Neural cell (in vitro differentiated cells): ENCODE data around the gene FMNL1. TPM values are rescaled to one million over a fixed set of nuclear protein-coding genes. Genes with fewer than 3 reads are reported as not detected.

ENCODE experiments used
- H2AFZ ChIP-seq: fragments of 200-600, 300-800 bp; sonication (generic), shearing (Covaris generic); 2 replicates; pipeline ENCODE4 v1.6.0; 2014; ENCODE audit warnings: low read depth, mild to moderate bottlenecking, antibody characterized with exemption, low read length, moderate library complexity
- H3F3A ChIP-seq: fragments of 200-600 bp; shearing (Covaris generic); 2 replicates; pipeline ENCODE4 v1.6.1; 2016; ENCODE audit warnings: mild to moderate bottlenecking, moderate library complexity, mixed read lengths, antibody characterized with exemption, low read length; ENCODE audit not compliant: insufficient read depth, poor library complexity, severe bottlenecking
- H3K27ac ChIP-seq: fragments of 200-600, 300-800 bp; sonication (generic), shearing (Covaris generic); 2 replicates; pipeline ENCODE4 v1.5.1; 2014; ENCODE audit warnings: mild to moderate bottlenecking, low read length, moderate library complexity
- H3K27me3 ChIP-seq: fragments of 300-800, 200-600 bp; sonication (generic), shearing (Covaris generic); 2 replicates; pipeline ENCODE4 v1.6.0; 2014; ENCODE audit warnings: mild to moderate bottlenecking, low read depth, low read length, moderate library complexity; ENCODE audit not compliant: insufficient read depth
- H3K36me3 ChIP-seq: fragments of 300-800, 200-600 bp; sonication (generic), shearing (Covaris generic); 2 replicates; pipeline ENCODE4 v1.5.1; 2014; ENCODE audit warnings: mild to moderate bottlenecking, antibody characterized with exemption, low read length, moderate library complexity; ENCODE audit not compliant: insufficient read depth
- H3K4me2 ChIP-seq: fragments of 300-800, 200-600 bp; sonication (generic), shearing (Covaris generic); 2 replicates; pipeline ENCODE4 v1.6.0; 2014; ENCODE audit warnings: mild to moderate bottlenecking, low read length
- H3K4me3 ChIP-seq: fragments of 300-800, 200-600 bp; sonication (generic), shearing (Covaris generic); 2 replicates; pipeline ENCODE4 v1.5.1; 2014; ENCODE audit warnings: mild to moderate bottlenecking, low read length, moderate library complexity
- H3K79me2 ChIP-seq: fragments of 200-600 bp; shearing (Covaris generic); replicated peaks from 2 replicates; pipeline ENCODE4 v1.6.0; 2014; ENCODE audit warnings: mild to moderate bottlenecking, low read length, moderate library complexity; ENCODE audit not compliant: insufficient read depth
- H3K9ac ChIP-seq: fragments of 300-800, 200-600 bp; sonication (generic), shearing (Covaris generic); 2 replicates; pipeline ENCODE4 v1.6.1; 2016; ENCODE audit warnings: mild to moderate bottlenecking, low read length, mixed read lengths
- H3K9me2 ChIP-seq: fragments of 200-600 bp; shearing (Covaris generic); 2 replicates; pipeline ENCODE4 v1.6.1; 2016; ENCODE audit warnings: mild to moderate bottlenecking, low read length, mixed read lengths; ENCODE audit not compliant: insufficient read depth
- H3K9me3 ChIP-seq: fragments of 200-600, 300-800 bp; sonication (generic), shearing (Covaris generic); 2 replicates; pipeline ENCODE4 v1.6.1; 2016; ENCODE audit warnings: mild to moderate bottlenecking, mixed run types, low read length, moderate library complexity, mixed read lengths
- H4K20me1 ChIP-seq: fragments of 200-600 bp; shearing (Covaris generic); 2 replicates; pipeline ENCODE4 v1.6.1; 2016; ENCODE audit warnings: mild to moderate bottlenecking, mixed run types; ENCODE audit not compliant: insufficient read depth
- EP300 ChIP-seq: fragments of 450-650 bp; conservative IDR thresholded peaks from 2 replicates; pipeline ENCODE4 v1.6.1; 2014; ENCODE audit warnings: antibody characterized with exemption, mild to moderate bottlenecking, moderate library complexity; ENCODE audit not compliant: poor library complexity, severe bottlenecking
- MXI1 ChIP-seq: fragments of 450-650 bp; conservative IDR thresholded peaks from 2 replicates; pipeline ENCODE4 v1.6.1; 2014; ENCODE audit warnings: antibody characterized with exemption, mild to moderate bottlenecking; ENCODE audit not compliant: poor library complexity, severe bottlenecking
- POLR2AphosphoS5 ChIP-seq: IDR thresholded peaks from 2 replicates; pipeline ENCODE4 v1.6.1; 2012
- RAD21 ChIP-seq: fragments of 450-650 bp; conservative IDR thresholded peaks from 2 replicates; pipeline ENCODE4 v1.6.1; 2014; ENCODE audit warnings: antibody characterized with exemption, mild to moderate bottlenecking, moderate library complexity
- SMC3 ChIP-seq: fragments of 450-650 bp; conservative IDR thresholded peaks from 2 replicates; pipeline ENCODE4 v1.6.1; 2014; ENCODE audit warnings: antibody characterized with exemption, mild to moderate bottlenecking, moderate library complexity; ENCODE audit not compliant: poor library complexity
- polyA plus RNA-seq: library from polyadenylated mRNA; depleted of rRNA; stranded (reverse); fragments of >200 nt; gene quantifications from 2 replicates; pipeline ENCODE4 v1.2.3, GENCODE V29; 2014
- TF ChIP-seq, protein P1 (sequence below): fragments of 450-650 bp; IDR thresholded peaks from 2 replicates; pipeline ENCODE4 v1.5.1; 2014; ENCODE audit warnings: antibody characterized with exemption, mild to moderate bottlenecking, moderate library complexity; ENCODE audit not compliant: poor library complexity, severe bottlenecking
- TF ChIP-seq, protein P2 (sequence below): IDR thresholded peaks from 2 replicates; pipeline ENCODE4 v1.6.1; 2012; ENCODE audit warnings: borderline replicate concordance

The FMNL1 gene
- polyA plus RNA-seq, 1 donor from 2014 or later: 5.6 TPM

DNA sequence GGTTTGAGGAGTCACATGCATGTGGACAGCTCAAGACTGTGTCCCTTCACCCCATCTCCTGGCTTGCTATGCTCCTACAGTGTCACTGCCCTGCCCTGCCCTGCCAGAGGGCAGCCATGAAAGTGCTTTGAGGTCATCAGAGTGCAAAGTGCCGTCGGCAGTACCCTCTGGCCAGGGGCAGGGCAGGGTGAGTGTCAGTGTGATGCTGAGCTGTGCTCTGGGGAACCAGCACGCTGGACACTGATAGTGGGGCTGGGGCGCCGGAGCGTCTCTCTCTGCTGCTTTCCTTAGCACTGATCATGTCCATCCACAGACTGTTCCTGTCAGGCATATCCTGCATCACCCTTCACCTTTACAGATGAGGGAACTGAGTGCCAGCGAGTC lies 41.8 kb downstream of the FMNL1 start:
- no peaks in the 10 kb centered on the region for H3K79me2 ChIP-seq
- no peak overlapping the region for H3K4me3 ChIP-seq
- no peaks in the 10 kb centered on the region for H3K9me2 ChIP-seq
- no peaks in the 10 kb centered on the region for H4K20me1 ChIP-seq
- peaks cover 5% of the 10 kb centered on the region for H3K27me3 ChIP-seq
- no peaks in the 10 kb centered on the region for H3K36me3 ChIP-seq
- H3K27ac ChIP-seq: no peak overlapping the region
- no peaks in the 10 kb centered on the region for H3K9me3 ChIP-seq
- H3F3A ChIP-seq: no peaks in the 10 kb centered on the region
- no peak overlapping the region for H3K9ac ChIP-seq
- no peak overlapping the region for H3K4me2 ChIP-seq
- no peak overlapping the region for H2AFZ ChIP-seq
- no peak for TF ChIP-seq SMC3
- no peak for TF ChIP-seq POLR2AphosphoS5
- TF ChIP-seq, protein P1, sequence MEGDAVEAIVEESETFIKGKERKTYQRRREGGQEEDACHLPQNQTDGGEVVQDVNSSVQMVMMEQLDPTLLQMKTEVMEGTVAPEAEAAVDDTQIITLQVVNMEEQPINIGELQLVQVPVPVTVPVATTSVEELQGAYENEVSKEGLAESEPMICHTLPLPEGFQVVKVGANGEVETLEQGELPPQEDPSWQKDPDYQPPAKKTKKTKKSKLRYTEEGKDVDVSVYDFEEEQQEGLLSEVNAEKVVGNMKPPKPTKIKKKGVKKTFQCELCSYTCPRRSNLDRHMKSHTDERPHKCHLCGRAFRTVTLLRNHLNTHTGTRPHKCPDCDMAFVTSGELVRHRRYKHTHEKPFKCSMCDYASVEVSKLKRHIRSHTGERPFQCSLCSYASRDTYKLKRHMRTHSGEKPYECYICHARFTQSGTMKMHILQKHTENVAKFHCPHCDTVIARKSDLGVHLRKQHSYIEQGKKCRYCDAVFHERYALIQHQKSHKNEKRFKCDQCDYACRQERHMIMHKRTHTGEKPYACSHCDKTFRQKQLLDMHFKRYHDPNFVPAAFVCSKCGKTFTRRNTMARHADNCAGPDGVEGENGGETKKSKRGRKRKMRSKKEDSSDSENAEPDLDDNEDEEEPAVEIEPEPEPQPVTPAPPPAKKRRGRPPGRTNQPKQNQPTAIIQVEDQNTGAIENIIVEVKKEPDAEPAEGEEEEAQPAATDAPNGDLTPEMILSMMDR: no peak
- TF ChIP-seq EP300: no peak
- TF ChIP-seq, protein P2, sequence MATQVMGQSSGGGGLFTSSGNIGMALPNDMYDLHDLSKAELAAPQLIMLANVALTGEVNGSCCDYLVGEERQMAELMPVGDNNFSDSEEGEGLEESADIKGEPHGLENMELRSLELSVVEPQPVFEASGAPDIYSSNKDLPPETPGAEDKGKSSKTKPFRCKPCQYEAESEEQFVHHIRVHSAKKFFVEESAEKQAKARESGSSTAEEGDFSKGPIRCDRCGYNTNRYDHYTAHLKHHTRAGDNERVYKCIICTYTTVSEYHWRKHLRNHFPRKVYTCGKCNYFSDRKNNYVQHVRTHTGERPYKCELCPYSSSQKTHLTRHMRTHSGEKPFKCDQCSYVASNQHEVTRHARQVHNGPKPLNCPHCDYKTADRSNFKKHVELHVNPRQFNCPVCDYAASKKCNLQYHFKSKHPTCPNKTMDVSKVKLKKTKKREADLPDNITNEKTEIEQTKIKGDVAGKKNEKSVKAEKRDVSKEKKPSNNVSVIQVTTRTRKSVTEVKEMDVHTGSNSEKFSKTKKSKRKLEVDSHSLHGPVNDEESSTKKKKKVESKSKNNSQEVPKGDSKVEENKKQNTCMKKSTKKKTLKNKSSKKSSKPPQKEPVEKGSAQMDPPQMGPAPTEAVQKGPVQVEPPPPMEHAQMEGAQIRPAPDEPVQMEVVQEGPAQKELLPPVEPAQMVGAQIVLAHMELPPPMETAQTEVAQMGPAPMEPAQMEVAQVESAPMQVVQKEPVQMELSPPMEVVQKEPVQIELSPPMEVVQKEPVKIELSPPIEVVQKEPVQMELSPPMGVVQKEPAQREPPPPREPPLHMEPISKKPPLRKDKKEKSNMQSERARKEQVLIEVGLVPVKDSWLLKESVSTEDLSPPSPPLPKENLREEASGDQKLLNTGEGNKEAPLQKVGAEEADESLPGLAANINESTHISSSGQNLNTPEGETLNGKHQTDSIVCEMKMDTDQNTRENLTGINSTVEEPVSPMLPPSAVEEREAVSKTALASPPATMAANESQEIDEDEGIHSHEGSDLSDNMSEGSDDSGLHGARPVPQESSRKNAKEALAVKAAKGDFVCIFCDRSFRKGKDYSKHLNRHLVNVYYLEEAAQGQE: no peak

DNA sequence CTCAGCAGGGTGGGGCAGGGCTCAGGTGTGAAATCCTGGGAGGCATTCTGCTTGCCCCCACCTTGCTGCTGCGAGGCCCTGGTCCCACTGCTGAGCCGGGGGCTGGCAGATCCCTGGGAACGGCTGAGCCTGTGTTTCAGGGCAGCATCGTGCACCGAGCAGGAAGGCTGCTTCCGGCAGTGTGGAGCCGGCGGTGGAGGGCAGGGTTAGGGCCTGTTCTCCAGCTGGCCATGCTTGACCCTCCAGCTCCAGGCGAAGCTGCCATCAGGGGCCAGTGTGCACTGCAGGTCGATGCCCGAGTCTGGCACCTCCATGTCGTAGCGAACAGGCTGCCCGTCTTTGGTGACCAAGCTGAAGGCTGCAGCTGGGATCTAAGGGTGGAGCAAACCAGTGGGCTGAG lies 42.7 kb downstream of the FMNL1 start:
- Histone ChIP-seq H3K9ac (no peak overlapping the region), H3K27ac (no peak overlapping the region), H3K9me2 (no peaks in the 10 kb centered on the region), H3K4me3 (no peak overlapping the region), H3K9me3 (no peaks in the 10 kb centered on the region), H4K20me1 (no peaks in the 10 kb centered on the region), H3F3A (no peaks in the 10 kb centered on the region), H2AFZ (no peak overlapping the region), H3K27me3 (peaks cover 5% of the 10 kb centered on the region), H3K79me2 (no peaks in the 10 kb centered on the region), H3K4me2 (no peak overlapping the region), H3K36me3 (no peaks in the 10 kb centered on the region)
- TF ChIP-seq, protein P1: no peak
- no peak for TF ChIP-seq RAD21
- TF ChIP-seq POLR2AphosphoS5: no peak
- TF ChIP-seq, protein P2: no peak
- TF ChIP-seq MXI1: no peak
- no peak for TF ChIP-seq EP300
